HG03095 (cell line): Measurements from ENCODE around the gene UBE3B.

Source experiments
- ATAC-seq: cut with Tn5 transposase; IDR thresholded peaks from one replicate; pipeline ENCODE4 v1.9.1; 2021; ENCODE audit warnings: moderate library complexity; ENCODE audit not compliant: unreplicated experiment

Gene UBE3B

DNA sequence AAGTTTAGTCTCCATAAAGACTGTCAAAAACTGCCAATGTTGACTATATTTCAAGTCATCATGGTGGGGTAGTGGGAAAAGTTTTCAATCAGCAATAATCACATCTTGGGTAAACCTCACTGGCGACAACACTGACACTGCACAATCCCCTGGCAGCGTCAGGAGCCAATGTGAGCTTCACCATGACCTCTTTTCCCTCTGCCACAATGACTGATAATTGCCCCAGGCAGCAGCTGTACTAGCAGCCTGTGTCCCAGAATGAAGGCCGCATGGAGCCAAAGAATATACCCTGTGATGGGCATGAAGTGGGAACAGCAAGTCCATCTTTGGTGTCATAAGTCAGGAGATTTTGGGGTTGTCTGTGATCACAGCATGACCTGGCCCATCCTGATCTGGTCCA is 90.5 kb downstream of the UBE3B start:
- ATAC-seq, result no peak

DNA sequence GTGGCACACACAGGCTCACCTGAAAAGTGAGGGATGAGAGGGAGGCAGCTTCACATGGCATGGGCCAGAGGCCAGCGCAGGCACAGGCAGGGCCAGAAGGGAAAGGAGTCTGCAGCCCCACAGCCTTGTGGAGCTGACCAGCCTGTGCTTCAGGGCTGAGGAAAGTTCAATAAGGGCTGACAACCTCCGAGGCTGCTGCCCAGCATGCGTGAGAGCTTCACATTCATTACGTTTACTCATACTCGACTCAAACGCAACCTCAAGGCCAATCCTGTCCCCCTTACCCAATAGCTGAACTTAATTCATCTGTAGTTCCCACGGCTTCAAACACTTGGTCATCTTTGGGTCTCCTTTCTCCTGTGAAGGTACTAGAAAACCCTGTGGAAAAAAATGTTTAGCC is 91.1 kb downstream of the UBE3B start:
- no peak for ATAC-seq

- ATAC-seq, result no peak
Observed at GRCh38 chr12:109571773-109572505, 94.5 kb downstream of the UBE3B start.

DNA sequence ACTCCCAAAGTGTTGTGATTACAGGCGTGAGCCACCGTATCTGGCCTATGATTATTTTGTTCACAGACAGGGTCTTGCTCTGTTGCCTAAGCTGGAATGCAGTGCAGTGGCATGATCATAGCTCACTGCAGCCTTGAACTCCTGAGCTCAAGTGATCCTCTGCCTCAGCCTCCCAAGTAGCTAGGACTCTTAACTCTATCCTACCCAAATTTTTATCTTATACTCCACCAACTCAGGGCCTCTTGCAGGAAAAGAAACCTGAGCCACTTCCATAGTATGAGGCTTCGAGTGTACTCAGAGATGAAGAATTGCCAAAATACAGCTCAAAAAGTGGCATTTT is 95.0 kb downstream of the UBE3B start:
- no peak for ATAC-seq

- peak; percentile 93 for ATAC-seq
Observed at GRCh38 chr12:109573029-109573913, 95.8 kb downstream of the UBE3B start, which contains the start of the genes MMAB and MVK. Gene MMAB (minus strand): TSS chr12:109573504. CDS start chr12:109573480, 24 bp downstream. Gene MVK (plus strand): TSS chr12:109573794. CDS start chr12:109574823, 1,029 bp downstream.

DNA sequence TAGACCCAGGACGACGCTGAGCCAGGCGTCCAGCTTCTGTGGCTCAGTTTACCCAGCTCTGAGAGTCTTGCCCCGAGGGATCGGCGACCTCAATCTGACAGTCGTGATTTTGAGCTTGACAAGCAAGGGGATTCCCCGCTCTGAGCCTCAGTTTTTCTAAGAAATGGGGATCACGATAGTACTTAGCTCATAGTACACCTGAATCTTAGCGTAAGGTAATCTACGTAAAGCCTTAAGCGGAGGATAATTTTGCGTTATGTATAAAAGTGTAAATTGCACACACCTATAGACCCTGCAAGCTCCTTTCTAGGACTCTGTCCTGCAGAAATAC is 96.4 kb downstream of the UBE3B start:
- no peak for ATAC-seq

- ATAC-seq, result no peak
Observed at GRCh38 chr12:109575683-109576082, 98.2 kb downstream of the UBE3B start.

- ATAC-seq, result no peak
Observed at GRCh38 chr12:109577311-109577710, 99.9 kb downstream of the UBE3B start.

- no peak for ATAC-seq
Observed at GRCh38 chr12:109578330-109578927, 101.0 kb downstream of the UBE3B start.

GRCh38 chr12:109579639-109580038 is 102.2 kb downstream of the UBE3B start:
- no peak for ATAC-seq

GRCh38 chr12:109580272-109580671 is 102.8 kb downstream of the UBE3B start:
- ATAC-seq, result no peak

DNA sequence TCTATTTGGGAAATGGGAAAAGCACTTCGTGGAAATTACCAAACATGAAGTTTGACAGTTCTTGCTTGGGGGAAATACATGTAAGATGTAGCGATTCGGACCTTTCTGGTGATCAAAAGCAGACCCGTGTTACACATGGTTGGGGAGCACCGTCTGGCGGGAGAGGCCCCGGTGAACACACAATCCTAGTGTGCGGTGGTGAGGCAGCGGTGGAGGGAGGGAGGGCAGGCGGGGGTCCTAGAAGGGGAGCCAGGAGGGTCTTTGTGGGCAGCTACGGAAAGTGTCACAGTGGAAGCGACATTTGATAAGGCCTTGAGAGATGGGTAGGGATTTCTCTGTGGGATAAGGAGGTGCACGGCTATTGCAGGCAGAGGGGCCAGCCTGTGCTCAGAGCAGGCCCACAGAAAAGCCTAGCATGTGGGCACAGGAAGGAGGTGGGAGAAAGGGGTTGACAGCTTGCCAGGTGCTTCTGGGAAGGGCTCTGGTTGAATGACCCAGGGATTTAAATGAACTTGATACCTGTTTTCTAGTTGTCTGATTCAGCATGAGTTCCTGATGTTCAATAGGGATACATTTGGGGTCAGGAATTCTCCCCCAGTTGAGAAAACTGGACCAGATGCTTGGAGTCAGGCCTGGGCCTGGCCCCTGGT is 103.4 kb downstream of the UBE3B start:
- ATAC-seq, result no peak

- no peak for ATAC-seq
Observed at GRCh38 chr12:109581334-109581691, 103.9 kb downstream of the UBE3B start.

- no peak for ATAC-seq
Observed at GRCh38 chr12:109581856-109582255, 104.4 kb downstream of the UBE3B start.

DNA sequence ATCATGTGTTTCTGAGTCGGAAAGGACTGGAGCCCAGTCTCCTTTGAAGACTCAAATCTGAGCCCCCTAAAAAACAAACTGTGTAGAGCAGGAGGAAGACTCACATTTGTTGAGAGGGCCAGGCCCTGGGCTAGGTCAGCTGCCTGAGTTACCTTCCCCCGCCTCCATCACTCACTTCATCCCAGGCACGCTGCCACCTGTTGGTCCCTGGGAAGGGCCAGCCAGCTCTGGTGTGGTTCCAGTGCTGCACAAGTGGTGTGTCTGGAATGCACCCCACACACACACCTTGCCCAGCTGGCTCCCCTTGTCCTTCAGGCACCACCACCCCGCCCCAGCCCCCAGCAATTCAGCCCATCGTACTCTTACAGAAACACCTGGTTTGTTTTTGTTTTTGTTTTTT is 105.2 kb downstream of the UBE3B start:
- ATAC-seq, result no peak

- ATAC-seq, result no peak
Observed at GRCh38 chr12:109583733-109584132, 106.3 kb downstream of the UBE3B start.
